Esophagus (tissue), 2 donors: ENCODE measurements around the gene IVL. TPM values are rescaled to one million over a fixed set of nuclear protein-coding genes. Genes with fewer than 3 reads are reported as not detected.
A peak's percentile ranks its signal among the peaks of the same experiment; 100 is the strongest.

Experiments used
- H3K27ac ChIP-seq, 2 donors: one replicate each; pipeline ENCODE4 v1.5.1; 2013; ENCODE audit warnings: low read depth in 2 of 2, mild to moderate bottlenecking in 2 of 2, inconsistent platforms in 1 of 2, low read length in 1 of 2, moderate library complexity in 1 of 2
- H3K27me3 ChIP-seq, 2 donors: one replicate each; pipeline ENCODE4 v1.6.1; 2013; ENCODE audit warnings: low read length in 2 of 2, control low read depth in 1 of 2, mild to moderate bottlenecking in 1 of 2; ENCODE audit not compliant: insufficient read depth in 2 of 2, control insufficient read depth in 1 of 2
- H3K36me3 ChIP-seq, 2 donors: one replicate each; pipeline ENCODE4 v1.6.1; 2013; ENCODE audit warnings: low read length in 1 of 2; ENCODE audit not compliant: control insufficient read depth in 2 of 2, insufficient read depth in 2 of 2
- H3K4me1 ChIP-seq, 2 donors: one replicate each; pipeline ENCODE4 v1.6.1; 2013; ENCODE audit warnings: low read length in 1 of 2; ENCODE audit not compliant: control insufficient read depth in 2 of 2, insufficient read depth in 2 of 2
- H3K4me3 ChIP-seq, 2 donors: one replicate each; pipeline ENCODE4 v1.5.1; 2013; ENCODE audit warnings: low read length in 2 of 2, mild to moderate bottlenecking in 2 of 2, low read depth in 1 of 2, moderate library complexity in 1 of 2
- H3K9me3 ChIP-seq, 2 donors: one replicate each; pipeline ENCODE4 v1.6.1; 2013; ENCODE audit warnings: mild to moderate bottlenecking in 2 of 2, low read depth in 1 of 2, low read length in 1 of 2, moderate library complexity in 1 of 2; ENCODE audit not compliant: control insufficient read depth in 2 of 2, insufficient read depth in 1 of 2
- WGBS, 2 donors: extraction: QIAGEN DNeasy Blood & Tissue Kit; methylation state at CpG; one replicate each; pipeline ENCODE4 v1.1.7; 2013; 5-methylcytosine and 5-hydroxymethylcytosine counted together
- polyA plus RNA-seq, 2 donors: library from polyadenylated mRNA; stranded (reverse); fragments of 200-250 nt; gene quantifications; one replicate each; pipeline ENCODE4 v1.2.3, GENCODE V29; 2013
- donor health status: healthy with polysubstance abuse.
- donor health status: Bipolar disorder and iron deficiency.

Gene IVL
- polyA plus RNA-seq, 2 donors, result 161 to 344 TPM

DNA sequence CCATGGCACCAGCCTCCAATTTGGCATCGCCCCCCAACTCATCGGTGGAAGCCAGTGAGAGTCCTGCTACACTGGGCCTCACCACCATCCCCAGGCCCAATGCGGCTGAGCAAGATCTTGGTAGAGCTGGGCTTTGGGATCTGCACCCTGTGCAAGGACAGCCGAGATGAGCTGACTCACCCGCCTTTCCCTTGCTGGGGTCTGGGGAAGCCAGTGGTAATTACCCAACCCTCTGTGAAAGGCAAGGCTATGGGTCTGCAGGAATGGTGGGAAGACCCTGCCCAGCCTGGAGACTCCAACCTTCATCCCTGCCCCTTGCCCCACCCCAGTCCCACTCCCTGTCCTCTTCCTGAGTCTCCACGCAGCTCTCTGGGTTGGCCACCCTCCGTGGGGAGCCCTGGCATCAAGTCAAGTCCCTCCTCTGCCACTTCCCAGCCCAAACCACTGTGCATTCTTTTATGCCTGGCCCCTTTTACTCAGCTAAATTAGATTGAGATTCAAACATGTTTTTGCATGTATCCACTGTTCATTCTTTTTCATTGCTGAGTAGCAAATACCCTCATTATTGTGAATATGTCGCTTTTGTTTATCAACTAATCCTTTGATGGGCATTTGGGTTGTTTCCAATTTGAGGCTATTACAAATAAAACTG, 21.5 kb upstream of the IVL start:
- WGBS, 2 donors, result 58 to 59% methylated on average over 8 of the region's 8 CpGs
- Histone ChIP-seq H3K27ac (peak overlapping the region; percentile 7 to 38), H3K27me3 (no peaks in the 10 kb centered on the region), H3K36me3 (no peaks in the 10 kb centered on the region), H3K4me3 (no peak overlapping the region), H3K4me1 (peaks cover 0 to 15% of the 10 kb centered on the region in 2 donors), H3K9me3 (no peaks in the 10 kb centered on the region)

DNA sequence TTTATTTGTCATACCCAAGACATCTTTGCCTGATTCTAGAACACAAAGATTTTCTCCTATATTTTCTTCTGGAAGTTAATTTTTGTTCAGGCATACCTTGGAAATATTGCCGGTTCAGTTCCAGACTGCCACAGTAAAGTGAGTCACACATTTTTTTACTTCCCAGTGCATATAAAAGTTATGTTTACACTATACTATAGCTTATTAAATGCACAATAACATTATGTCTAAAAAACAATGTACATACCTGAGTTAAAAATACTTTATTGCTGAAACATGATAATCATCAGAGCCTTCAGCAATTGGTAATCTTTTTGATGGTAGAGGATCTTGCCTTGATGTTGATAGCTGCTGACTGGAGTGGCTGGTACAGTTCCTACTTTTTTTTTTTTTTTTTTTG, 20.2 kb upstream of the IVL start:
- 56 to 76% methylated on average over 1 of the region's 1 CpG for WGBS, 2 donors
- H3K9me3 ChIP-seq, result no peaks in the 10 kb centered on the region
- H3K36me3 ChIP-seq, result no peaks in the 10 kb centered on the region
- H3K27ac ChIP-seq, result no peak overlapping the region
- H3K4me3 ChIP-seq, result no peak overlapping the region
- no peaks in the 10 kb centered on the region for H3K27me3 ChIP-seq
- peaks cover 0 to 15% of the 10 kb centered on the region in 2 donors for H3K4me1 ChIP-seq

DNA sequence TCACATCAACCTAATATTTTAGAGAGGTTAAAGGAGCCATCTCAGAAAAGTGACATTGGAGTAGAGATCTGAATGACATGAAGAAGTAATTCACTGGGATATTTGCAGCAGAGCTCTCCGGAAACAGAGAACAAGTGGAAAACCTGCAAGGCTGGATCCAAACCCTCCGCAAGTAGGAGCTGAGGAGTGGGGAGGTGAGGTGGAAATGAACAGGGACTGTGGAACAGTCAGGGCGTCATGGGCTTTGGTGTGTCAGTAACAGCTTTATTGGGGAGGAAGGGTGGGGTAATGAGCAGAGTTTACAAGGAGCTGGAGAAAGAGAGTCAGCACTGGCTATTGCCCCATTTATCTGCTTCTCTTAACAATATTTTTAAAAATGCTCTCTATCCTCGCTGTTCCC, 9.3 kb upstream of the IVL start:
- H3K9me3 ChIP-seq, result no peaks in the 10 kb centered on the region
- H3K36me3 ChIP-seq, result no peaks in the 10 kb centered on the region
- no peak overlapping the region for H3K27ac ChIP-seq
- 81 to 87% methylated on average over 4 of the region's 4 CpGs for WGBS, 2 donors
- peaks cover 4 to 10% of the 10 kb centered on the region in 2 donors for H3K4me1 ChIP-seq
- no peak overlapping the region for H3K4me3 ChIP-seq
- no peaks in the 10 kb centered on the region for H3K27me3 ChIP-seq

DNA sequence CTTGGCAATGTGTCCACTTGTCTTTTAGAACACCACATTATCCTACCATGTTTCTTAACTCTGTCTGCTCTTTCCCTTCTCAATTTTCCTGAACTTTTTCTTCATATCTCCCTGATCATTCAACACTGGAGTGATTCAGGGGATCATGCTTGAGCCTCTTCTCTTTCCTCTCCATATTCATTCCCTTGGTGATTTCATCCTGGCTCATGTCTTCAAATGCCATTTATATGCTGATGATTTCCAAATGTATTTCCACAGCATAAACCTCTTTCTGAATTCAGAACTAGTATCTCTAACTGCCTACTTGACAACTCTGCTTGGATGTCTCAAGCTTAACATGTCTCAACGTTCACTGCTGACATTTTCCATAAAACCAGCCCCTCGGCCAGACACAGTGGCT, 8.5 kb upstream of the IVL start:
- Histone ChIP-seq H3K27me3 (no peaks in the 10 kb centered on the region), H3K4me1 (peaks cover 4 to 10% of the 10 kb centered on the region in 2 donors), H3K9me3 (no peaks in the 10 kb centered on the region), H3K36me3 (no peaks in the 10 kb centered on the region), H3K27ac (no peak overlapping the region), H3K4me3 (no peak overlapping the region)
- 70 to 73% methylated on average over 2 of the region's 2 CpGs for WGBS, 2 donors

DNA sequence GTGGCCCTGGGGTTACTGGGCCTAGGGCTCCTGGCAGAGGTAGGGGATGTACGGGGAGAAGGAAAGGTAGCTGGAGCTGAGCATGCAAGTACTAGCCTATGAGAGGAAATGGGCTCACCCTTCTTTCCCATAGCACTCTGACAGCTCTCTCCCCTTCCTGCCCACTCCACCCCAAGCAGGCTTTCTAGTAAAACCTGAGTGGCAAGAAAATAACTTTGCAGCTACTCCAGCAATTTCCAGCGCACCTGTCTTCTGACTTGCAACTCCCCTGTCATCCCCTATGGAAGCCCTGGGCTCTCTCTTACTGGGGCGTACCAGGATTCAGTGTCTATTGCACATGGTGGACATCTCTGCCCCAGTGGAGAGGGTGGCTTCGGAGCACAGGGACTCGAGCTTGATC, 6.7 kb upstream of the IVL start:
- peak overlapping the region; percentile 65 to 88 for H3K27ac ChIP-seq
- no peaks in the 10 kb centered on the region for H3K36me3 ChIP-seq
- H3K27me3 ChIP-seq, result no peaks in the 10 kb centered on the region
- no peak overlapping the region for H3K4me3 ChIP-seq
- H3K4me1 ChIP-seq, result peaks cover 4 to 10% of the 10 kb centered on the region in 2 donors
- no peaks in the 10 kb centered on the region for H3K9me3 ChIP-seq
- WGBS, 2 donors, result 68 to 77% methylated on average over 5 of the region's 5 CpGs

DNA sequence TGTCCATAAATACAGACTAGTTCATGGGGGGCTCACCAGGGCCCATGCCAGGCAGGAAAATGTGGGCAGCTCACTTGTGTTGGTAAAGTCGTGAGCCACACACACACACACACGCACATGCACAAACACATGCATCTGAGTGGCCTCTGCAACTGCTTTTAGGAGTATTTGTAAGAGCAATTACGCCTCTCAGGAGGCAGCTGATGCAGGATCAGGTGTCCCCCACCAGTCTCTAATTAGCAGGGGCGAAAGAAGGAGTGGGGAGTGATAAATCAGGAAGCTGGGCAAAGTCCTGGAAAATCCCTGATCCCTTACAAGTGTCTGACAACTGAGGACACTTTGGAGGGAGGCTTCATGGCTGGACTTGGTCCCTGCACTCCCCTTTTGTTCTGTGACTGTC, 5.7 kb upstream of the IVL start:
- Histone ChIP-seq H3K27me3 (no peaks in the 10 kb centered on the region), H3K36me3 (no peaks in the 10 kb centered on the region), H3K4me3 (no peak overlapping the region), H3K9me3 (no peaks in the 10 kb centered on the region), H3K4me1 (peaks cover 4 to 10% of the 10 kb centered on the region in 2 donors), H3K27ac (peak overlapping the region in 1 of 2 donors; percentile 88)
- WGBS, 2 donors, result 62 to 79% methylated on average over 4 of the region's 4 CpGs

DNA sequence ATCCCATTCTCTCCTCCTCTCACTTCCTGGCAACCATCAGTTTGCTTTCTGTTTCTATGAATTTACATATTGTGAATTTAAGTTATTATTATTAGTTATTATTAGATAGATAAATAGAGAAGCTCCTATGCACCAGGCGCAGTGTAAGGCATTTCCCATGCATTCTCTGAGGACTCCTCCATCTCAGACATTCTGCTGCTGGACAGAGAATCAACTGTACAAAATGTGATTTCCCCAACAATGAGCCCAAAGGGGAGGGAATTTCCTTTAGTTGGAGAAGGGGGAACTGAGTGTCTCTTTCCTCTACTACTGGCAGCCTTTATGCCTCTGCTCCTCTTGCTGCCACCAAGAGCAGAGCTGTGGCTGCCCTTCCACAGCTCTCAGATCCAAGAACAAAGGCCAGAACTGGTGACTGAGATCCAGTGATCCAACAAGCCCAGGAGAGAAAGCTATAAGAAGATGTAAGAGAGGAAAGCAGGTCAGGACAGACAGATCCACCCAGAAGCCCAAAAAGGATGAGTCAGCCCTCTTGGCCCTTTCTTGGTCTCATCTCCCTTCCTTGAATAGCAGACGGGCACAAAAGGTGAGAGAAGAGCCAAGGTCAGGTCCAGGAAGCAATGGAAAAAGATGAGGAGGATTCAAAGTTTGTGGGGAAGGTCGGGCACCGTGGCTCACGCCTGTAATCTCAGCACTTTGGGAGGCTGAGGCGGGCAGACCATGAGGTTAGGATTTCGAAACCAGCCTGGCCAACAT, 3.5 kb upstream of the IVL start:
- Histone ChIP-seq H3K4me3 (no peak overlapping the region), H3K27ac (peak overlapping the region; percentile 80 to 88), H3K9me3 (peaks cover 0 to 2% of the 10 kb centered on the region in 2 donors), H3K36me3 (no peaks in the 10 kb centered on the region), H3K4me1 (peaks cover 7 to 12% of the 10 kb centered on the region in 2 donors), H3K27me3 (no peaks in the 10 kb centered on the region)
- WGBS, 2 donors, result 74 to 81% methylated on average over 7 of the region's 7 CpGs

DNA sequence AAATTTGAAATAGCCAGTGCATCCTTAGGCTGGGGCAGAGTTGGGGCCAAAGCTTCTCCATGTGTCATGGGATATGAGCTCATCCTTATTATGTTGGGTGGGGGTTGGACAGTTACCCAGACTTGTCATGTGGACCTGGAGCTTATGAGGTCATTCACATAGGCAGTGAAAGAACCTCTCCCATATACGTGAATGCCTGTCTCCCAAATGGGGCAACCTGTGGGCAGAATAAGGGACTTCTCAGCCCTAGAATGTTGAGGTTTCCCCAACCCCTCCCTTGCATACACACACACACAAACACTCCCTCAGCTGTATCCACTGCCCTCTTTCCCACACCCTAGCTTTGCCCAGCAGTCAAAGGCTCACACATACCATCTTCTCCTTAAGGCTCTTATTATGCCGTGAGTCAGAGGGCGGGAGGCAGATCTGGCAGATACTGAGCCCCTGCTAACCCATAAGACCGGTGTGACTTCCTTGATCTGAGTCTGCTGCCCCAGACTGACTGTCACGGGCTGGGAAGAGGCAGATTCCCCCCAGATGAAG, 2.3 kb upstream of the IVL start:
- Histone ChIP-seq H3K4me3 (no peak overlapping the region), H3K9me3 (peaks cover 2 to 5% of the 10 kb centered on the region in 2 donors), H3K27me3 (no peaks in the 10 kb centered on the region), H3K27ac (peak overlapping the region; percentile 80 to 88), H3K4me1 (peaks cover 7 to 16% of the 10 kb centered on the region in 2 donors), H3K36me3 (no peaks in the 10 kb centered on the region)
- 29 to 39% methylated on average over 5 of the region's 5 CpGs for WGBS, 2 donors

DNA sequence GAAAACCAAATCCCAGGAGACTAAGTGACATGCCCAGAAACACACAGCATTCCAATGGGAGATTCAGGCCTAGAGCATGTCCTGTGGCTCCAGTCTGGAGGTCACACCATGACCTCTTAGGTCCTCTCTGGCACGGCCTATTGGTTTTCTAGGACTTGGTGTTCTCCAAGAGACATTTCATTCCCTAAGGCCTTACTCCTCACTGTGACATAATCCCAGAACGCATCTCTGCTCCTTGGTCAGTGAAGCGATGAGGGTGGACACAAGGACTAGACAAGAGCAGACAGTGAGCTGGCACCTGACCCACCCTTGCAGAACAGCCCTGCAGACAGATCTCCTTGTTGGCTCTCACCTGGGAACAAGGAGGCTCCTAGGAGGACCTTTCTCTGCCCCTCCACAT, 860 bp downstream of the IVL start:
- H3K27ac ChIP-seq, result peak overlapping the region; percentile 8 to 75
- peaks cover 3 to 6% of the 10 kb centered on the region in 2 donors for H3K4me1 ChIP-seq

More for the DNA sequence above, 860 bp downstream of the IVL start:
- peak overlapping the region; percentile 29 to 48 for H3K4me3 ChIP-seq
- H3K27me3 ChIP-seq, result no peaks in the 10 kb centered on the region
- peaks cover 2 to 5% of the 10 kb centered on the region in 2 donors for H3K9me3 ChIP-seq
- H3K36me3 ChIP-seq, result no peaks in the 10 kb centered on the region
- WGBS, 2 donors, result 89 to 91% methylated on average over 3 of the region's 3 CpGs
